Measurements from ENCODE around the gene SPACA9. TPM values are rescaled to one million over a fixed set of nuclear protein-coding genes. Genes with fewer than 3 reads are reported as not detected.

The SPACA9 gene
- total RNA-seq, 1 experiment from 2014 or later, result 2.5 TPM

DNA sequence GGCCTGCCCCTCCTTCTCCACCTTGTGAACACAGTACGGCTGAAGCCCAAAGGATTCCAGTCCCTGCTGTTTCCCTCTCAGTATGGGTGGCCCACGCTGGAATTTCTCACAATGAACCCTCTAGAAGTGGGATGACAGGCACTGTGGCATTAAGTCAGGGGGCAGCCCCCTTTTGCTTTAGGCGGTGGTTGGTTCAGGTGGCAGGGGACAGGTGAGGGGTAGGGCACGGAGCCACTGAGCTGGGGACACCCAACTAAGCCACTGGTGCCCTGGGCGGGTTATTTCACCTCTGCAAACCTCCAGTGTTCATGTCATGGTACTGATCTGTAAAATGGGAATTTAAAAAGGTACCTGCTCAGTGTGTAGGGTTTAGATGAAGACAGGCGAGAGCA, 7.6 kb downstream of the SPACA9 start:
- CTCF ChIA-PET, result no interaction called here

GRCh38 chr9:132887181-132888120, 8.8 kb downstream of the SPACA9 start:
- TF ChIP-seq CTCF (IDR thresholded peaks at IDR 0.05; ENCODE audit: unreplicated experiment), result no peak
- CTCF ChIA-PET, result no interaction called here
- no peak for DNase-seq
- Mint-ChIP-seq H3K4me3 (ENCODE audit: low read depth, unreplicated experiment) (no peak overlapping the region), H3K27me3 (ENCODE audit: unreplicated experiment) (no peaks in the 10 kb centered on the region), H3K36me3 (ENCODE audit: insufficient read depth, unreplicated experiment) (peaks cover 3% of the 10 kb centered on the region), H3K9me3 (ENCODE audit: low read depth, unreplicated experiment) (no peaks in the 10 kb centered on the region), H3K27ac (ENCODE audit: unreplicated experiment) (no peak overlapping the region), H3K4me1 (ENCODE audit: low read depth, unreplicated experiment) (no peaks in the 10 kb centered on the region)
- intact Hi-C loops (cut with micrococcal nuclease; ENCODE audit: unreplicated experiment), result no loop called here
- BruUV-seq (replicated peaks), result no TSS peak

More for the DNA sequence above, 7.6 kb downstream of the SPACA9 start:
- Mint-ChIP-seq H3K27me3 (ENCODE audit: unreplicated experiment) (no peaks in the 10 kb centered on the region), H3K36me3 (ENCODE audit: insufficient read depth, unreplicated experiment) (no peaks in the 10 kb centered on the region), H3K27ac (ENCODE audit: unreplicated experiment) (no peak overlapping the region), H3K4me1 (ENCODE audit: low read depth, unreplicated experiment) (no peaks in the 10 kb centered on the region), H3K4me3 (ENCODE audit: low read depth, unreplicated experiment) (no peak overlapping the region), H3K9me3 (ENCODE audit: low read depth, unreplicated experiment) (no peaks in the 10 kb centered on the region)
- intact Hi-C loops (cut with micrococcal nuclease; ENCODE audit: unreplicated experiment), result no loop called here
- BruUV-seq (replicated peaks), result no TSS peak
- DNase-seq, result no peak
- no peak for TF ChIP-seq CTCF (IDR thresholded peaks at IDR 0.05; ENCODE audit: unreplicated experiment)

GRCh38 chr9:132888151-132888550, 9.5 kb downstream of the SPACA9 start:
- no peaks in the 10 kb centered on the region for H3K4me1 Mint-ChIP-seq (ENCODE audit: low read depth, unreplicated experiment)
- no peaks in the 10 kb centered on the region for H3K27me3 Mint-ChIP-seq (ENCODE audit: unreplicated experiment)
- BruUV-seq (replicated peaks), result no TSS peak
- CTCF ChIA-PET, result no interaction called here
- H3K36me3 Mint-ChIP-seq (ENCODE audit: insufficient read depth, unreplicated experiment), result peaks cover 10% of the 10 kb centered on the region
- H3K4me3 Mint-ChIP-seq (ENCODE audit: low read depth, unreplicated experiment), result no peak overlapping the region
- no peak for DNase-seq
- no peak overlapping the region for H3K27ac Mint-ChIP-seq (ENCODE audit: unreplicated experiment)
- no peaks in the 10 kb centered on the region for H3K9me3 Mint-ChIP-seq (ENCODE audit: low read depth, unreplicated experiment)
- no peak for TF ChIP-seq CTCF (IDR thresholded peaks at IDR 0.05; ENCODE audit: unreplicated experiment)
- intact Hi-C loops (cut with micrococcal nuclease; ENCODE audit: unreplicated experiment), result no loop called here

DNA sequence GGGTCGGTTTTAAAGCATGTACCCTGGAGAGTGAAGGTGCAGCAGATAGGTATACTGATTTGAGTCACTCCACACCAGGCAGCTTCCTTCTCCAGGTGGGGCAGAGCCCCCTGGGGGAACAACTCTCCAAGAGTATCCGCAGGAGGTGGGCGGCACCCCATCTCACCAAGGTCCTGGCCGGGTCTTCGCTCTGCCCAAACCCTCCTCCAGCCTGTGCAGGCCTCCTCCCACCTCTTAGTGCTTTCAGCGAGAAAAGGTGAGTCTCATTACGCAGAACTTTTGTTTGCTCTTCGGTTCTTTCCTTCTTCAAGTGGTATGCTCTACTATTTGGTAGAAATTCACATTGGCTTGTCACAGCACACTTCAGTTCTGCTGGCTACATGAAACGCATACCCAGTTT, 13.7 kb downstream of the SPACA9 start:
- peaks cover 17% of the 10 kb centered on the region for H3K36me3 Mint-ChIP-seq (ENCODE audit: insufficient read depth, unreplicated experiment)
- CTCF ChIA-PET, result no interaction called here
- intact Hi-C loops (cut with micrococcal nuclease; ENCODE audit: unreplicated experiment), result no loop called here

More for the DNA sequence above, 13.7 kb downstream of the SPACA9 start:
- Mint-ChIP-seq H3K4me3 (ENCODE audit: low read depth, unreplicated experiment) (no peak overlapping the region), H3K27ac (ENCODE audit: unreplicated experiment) (no peak overlapping the region), H3K27me3 (ENCODE audit: unreplicated experiment) (no peaks in the 10 kb centered on the region), H3K9me3 (ENCODE audit: low read depth, unreplicated experiment) (no peaks in the 10 kb centered on the region), H3K4me1 (ENCODE audit: low read depth, unreplicated experiment) (peaks cover 5% of the 10 kb centered on the region)
- TF ChIP-seq CTCF (IDR thresholded peaks at IDR 0.05; ENCODE audit: unreplicated experiment), result no peak
- BruUV-seq (replicated peaks), result no TSS peak
- no peak for DNase-seq

All from Calu3 (cell line).